H9 (cell line): ENCODE measurements around the gene TYW1. TPM values are rescaled to one million over a fixed set of nuclear protein-coding genes. Genes with fewer than 3 reads are reported as not detected.
"Not testable (repeated sequence)": the region's sequence is repeated elsewhere in the genome, so short reads cannot be mapped to it uniquely, and the experiment has no call there.

Experiments
- DNase-seq: peaks from one replicate; pipeline ENCODE4 v3.0.0-alpha.2; 2017
- H2AFZ ChIP-seq: one replicate; pipeline ENCODE4 v1.6.1; 2013; ENCODE audit warnings: mild to moderate bottlenecking, low read length, control low read depth, moderate library complexity
- H2AK5ac ChIP-seq: 2 replicates; pipeline ENCODE4 v1.6.1; 2013; ENCODE audit warnings: low read length, control low read depth, mixed read lengths; ENCODE audit not compliant: insufficient read length
- H2BK120ac ChIP-seq: one replicate; pipeline ENCODE4 v1.6.1; 2013; ENCODE audit warnings: low read depth, mild to moderate bottlenecking, low read length, control low read depth, inconsistent platforms; ENCODE audit not compliant: poor library complexity, severe bottlenecking
- H2BK12ac ChIP-seq: 2 replicates; pipeline ENCODE4 v1.6.1; 2013; ENCODE audit warnings: low read length, control low read depth, mixed read lengths, low read depth; ENCODE audit not compliant: insufficient read length
- H2BK15ac ChIP-seq: 2 replicates; pipeline ENCODE4 v1.6.1; 2013; ENCODE audit warnings: low read depth, low read length, control low read depth
- H2BK20ac ChIP-seq: one replicate; pipeline ENCODE4 v1.6.1; 2013; ENCODE audit warnings: low read depth, mild to moderate bottlenecking, low read length, control low read depth, inconsistent platforms; ENCODE audit not compliant: poor library complexity, severe bottlenecking
- H2BK5ac ChIP-seq: 2 replicates; pipeline ENCODE4 v1.6.1; 2013; ENCODE audit warnings: low read length, control low read depth, mixed read lengths; ENCODE audit not compliant: insufficient read length
- H3K14ac ChIP-seq: 2 replicates; pipeline ENCODE4 v1.6.1; 2013; ENCODE audit warnings: low read length, control low read depth; ENCODE audit not compliant: insufficient read depth
- H3K18ac ChIP-seq: 2 replicates; pipeline ENCODE4 v1.6.1; 2013; ENCODE audit warnings: low read depth, mild to moderate bottlenecking, mixed read lengths, low read length, control low read depth; ENCODE audit not compliant: insufficient read length
- H3K23ac ChIP-seq: 2 replicates; pipeline ENCODE4 v1.6.1; 2013; ENCODE audit warnings: low read length, control low read depth, mixed read lengths, low read depth; ENCODE audit not compliant: insufficient read length
- H3K23me2 ChIP-seq: 2 replicates; pipeline ENCODE4 v1.6.1; 2013; ENCODE audit warnings: low read depth, mild to moderate bottlenecking, mixed read lengths, low read length, control low read depth; ENCODE audit not compliant: insufficient read length, poor library complexity, severe bottlenecking
- H3K27ac ChIP-seq: 2 replicates; pipeline ENCODE4 v1.5.1; 2013; ENCODE audit warnings: low read length, control low read depth, mixed read lengths, low read depth; ENCODE audit not compliant: insufficient read length
- H3K27me3 ChIP-seq: 2 replicates; pipeline ENCODE4 v1.6.1; 2013; ENCODE audit warnings: low read length, control low read depth, inconsistent platforms; ENCODE audit not compliant: insufficient read depth
- H3K4ac ChIP-seq: 2 replicates; pipeline ENCODE4 v1.6.1; 2013; ENCODE audit warnings: low read depth, mild to moderate bottlenecking, control low read depth, inconsistent platforms, low read length, moderate library complexity
- H3K4me1 ChIP-seq: 2 replicates; pipeline ENCODE4 v1.6.1; 2013; ENCODE audit warnings: low read length, control low read depth, inconsistent platforms; ENCODE audit not compliant: insufficient read depth
- H3K4me2 ChIP-seq: 2 replicates; pipeline ENCODE4 v1.6.1; 2013; ENCODE audit warnings: low read length, control low read depth, mixed read lengths; ENCODE audit not compliant: insufficient read length, insufficient read depth
- H3K56ac ChIP-seq: 2 replicates; pipeline ENCODE4 v1.6.1; 2013; ENCODE audit warnings: low read depth, mild to moderate bottlenecking, mixed read lengths, low read length, control low read depth; ENCODE audit not compliant: insufficient read length
- H3K79me1 ChIP-seq: 2 replicates; pipeline ENCODE4 v1.6.1; 2013; ENCODE audit warnings: low read depth, mild to moderate bottlenecking, moderate library complexity, low read length, control low read depth, inconsistent platforms; ENCODE audit not compliant: insufficient read depth, poor library complexity, severe bottlenecking
- H3K79me2 ChIP-seq: 2 replicates; pipeline ENCODE4 v1.6.1; 2013; ENCODE audit warnings: low read length, control low read depth, inconsistent platforms; ENCODE audit not compliant: insufficient read depth
- H3K9ac ChIP-seq: 2 replicates; pipeline ENCODE4 v1.6.1; 2013; ENCODE audit warnings: low read length, control low read depth, mixed read lengths; ENCODE audit not compliant: insufficient read length; ENCODE audit errors: extremely low read depth
- H3K9me3 ChIP-seq: one replicate; pipeline ENCODE4 v1.6.1; 2013; ENCODE audit warnings: low read depth, low read length, inconsistent platforms; ENCODE audit not compliant: control insufficient read depth
- H3T11ph ChIP-seq: one replicate; pipeline ENCODE4 v1.6.1; 2013; ENCODE audit warnings: mild to moderate bottlenecking, low read length, control low read depth, inconsistent platforms
- H4K20me1 ChIP-seq: one replicate; pipeline ENCODE4 v1.6.1; 2013; ENCODE audit not compliant: control insufficient read depth, insufficient read length, insufficient read depth
- H4K5ac ChIP-seq: 2 replicates; pipeline ENCODE4 v1.6.1; 2013; ENCODE audit warnings: low read depth, mild to moderate bottlenecking, mixed read lengths, low read length, control low read depth; ENCODE audit not compliant: insufficient read length
- H4K8ac ChIP-seq: replicated peaks from 2 replicates; pipeline ENCODE4 v1.6.1; 2013; ENCODE audit warnings: low read length, control low read depth, mixed read lengths, low read depth; ENCODE audit not compliant: insufficient read length
- H4K91ac ChIP-seq: 2 replicates; pipeline ENCODE4 v1.6.1; 2013; ENCODE audit warnings: low read depth, mild to moderate bottlenecking, moderate library complexity, mixed read lengths, low read length, control low read depth; ENCODE audit not compliant: insufficient read length
- H3K27ac Mint-ChIP-seq, 3 experiments: 2 replicates in 2 of 3; 3 replicates in 1 of 3; pipeline ENCODE4 v1.8.0; 2020 to 2021; ENCODE audit warnings: mixed read lengths in 3 of 3, mild to moderate bottlenecking in 1 of 3, moderate library complexity in 1 of 3
- H3K27me3 Mint-ChIP-seq: 2 replicates; pipeline ENCODE4 v1.8.0; 2021; ENCODE audit warnings: low read depth, mild to moderate bottlenecking, moderate library complexity, mixed read lengths
- H3K36me3 Mint-ChIP-seq, 3 experiments: 2 replicates in 2 of 3; 3 replicates in 1 of 3; pipeline ENCODE4 v1.8.0; 2020 to 2021; ENCODE audit warnings: low read depth in 3 of 3, mixed read lengths in 3 of 3; ENCODE audit not compliant: insufficient read depth in 1 of 3
- H3K4me1 Mint-ChIP-seq, 2 experiments: 2 replicates each; pipeline ENCODE4 v1.8.0; 2020; ENCODE audit warnings: mixed read lengths in 2 of 2
- H3K4me3 Mint-ChIP-seq, 2 experiments: 2 replicates in 1 of 2; 3 replicates in 1 of 2; pipeline ENCODE4 v1.8.0; 2020 to 2021; ENCODE audit warnings: mild to moderate bottlenecking in 2 of 2, mixed read lengths in 2 of 2, moderate library complexity in 1 of 2
- H3K9me3 Mint-ChIP-seq, 2 experiments: 2 replicates in 1 of 2; 3 replicates in 1 of 2; pipeline ENCODE4 v1.8.0; 2020; ENCODE audit warnings: mild to moderate bottlenecking in 2 of 2, mixed read lengths in 2 of 2, moderate library complexity in 1 of 2
- CTCF ChIP-seq: fragments of 200-600 bp; sonication (generic); conservative IDR thresholded peaks from 3 replicates; pipeline ENCODE4 v1.8.0; 2021; ENCODE audit warnings: antibody characterized with exemption, mild to moderate bottlenecking
- WGBS: extraction: QIAGEN DNeasy Blood & Tissue Kit; methylation state at CpG from one replicate; pipeline ENCODE4 v1.1.7; 2013; ENCODE audit warnings: missing lambda C conversion rate, low lambda C conversion rate, mixed read lengths; ENCODE audit not compliant: insufficient read length; ENCODE audit errors: extremely low coverage; 5-methylcytosine and 5-hydroxymethylcytosine counted together
- total RNA-seq: library from RNA; stranded (reverse); gene quantifications from 2 replicates; pipeline ENCODE4 v1.2.1, GENCODE V29; 2021

The TYW1 gene
- total RNA-seq, 1 experiment from 2014 or later: 22.3 TPM

GRCh38 chr7:67056683-67057082, 60.0 kb downstream of the TYW1 start:
- Histone ChIP-seq H2AFZ (no peak overlapping the region), H4K91ac (no peak overlapping the region), H3K23ac (no peak overlapping the region), H3K4me2 (no peak overlapping the region), H2BK20ac (no peak overlapping the region), H3K79me2 (no peaks in the 10 kb centered on the region), H2BK5ac (no peak overlapping the region), H3K27me3 (no peaks in the 10 kb centered on the region), H3K27ac (no peak overlapping the region), H2BK15ac (no peak overlapping the region), H4K8ac (no peak overlapping the region), H4K5ac (no peak overlapping the region), H3K9ac (no peak overlapping the region), H3K56ac (no peak overlapping the region), H3K18ac (no peak overlapping the region), H2BK120ac (no peak overlapping the region), H3K4me1 (no peaks in the 10 kb centered on the region), H4K20me1 (no peaks in the 10 kb centered on the region), H3T11ph (no peak overlapping the region), H3K4ac (no peak overlapping the region), H3K9me3 (no peaks in the 10 kb centered on the region), H3K79me1 (no peaks in the 10 kb centered on the region), H3K23me2 (no peaks in the 10 kb centered on the region), H2BK12ac (no peak overlapping the region), H2AK5ac (no peak overlapping the region), H3K14ac (no peak overlapping the region)
- peaks cover 4 to 29% (median 7%) of the 10 kb centered on the region in 3 experiments; a peak in 6 of 7 replicates for H3K36me3 Mint-ChIP-seq
- WGBS: no CpG with 5 or more reads among the region's 2 CpGs
- H3K27ac Mint-ChIP-seq: no peak overlapping the region
- no peak for TF ChIP-seq CTCF
- no peaks in the 10 kb centered on the region for H3K4me1 Mint-ChIP-seq
- DNase-seq: no peak
- no peaks in the 10 kb centered on the region for H3K9me3 Mint-ChIP-seq
- H3K4me3 Mint-ChIP-seq: no peak overlapping the region
- no peaks in the 10 kb centered on the region for H3K27me3 Mint-ChIP-seq

DNA sequence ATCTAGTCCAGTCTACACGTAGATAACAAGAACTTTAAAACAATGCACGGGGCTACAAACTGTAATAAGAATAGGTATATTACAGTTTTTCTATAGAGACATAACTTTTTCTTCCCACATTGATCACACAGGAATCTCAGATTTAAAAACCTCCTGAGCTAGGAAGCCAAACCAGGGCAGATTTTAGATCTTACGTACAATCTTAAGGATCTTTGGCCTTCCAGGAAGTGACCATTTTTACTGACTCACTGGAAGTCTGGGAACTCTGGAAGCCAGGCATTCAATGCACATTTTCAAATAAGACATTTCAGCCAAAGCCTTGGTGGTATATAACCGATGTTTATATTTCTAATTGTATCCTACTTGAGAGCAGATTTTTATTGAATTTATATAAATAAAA, 64.7 kb downstream of the TYW1 start:
- not testable (repeated sequence) for H2BK20ac ChIP-seq, H2AK5ac ChIP-seq, H2BK15ac ChIP-seq, H2AFZ ChIP-seq, H3K4ac ChIP-seq, H3T11ph ChIP-seq, H2BK5ac ChIP-seq, H4K91ac ChIP-seq, H3K4me1 Mint-ChIP-seq, H3K79me1 ChIP-seq, H3K23ac ChIP-seq, H4K20me1 ChIP-seq, H3K4me2 ChIP-seq, H3K9me3 Mint-ChIP-seq, H2BK12ac ChIP-seq, H3K27ac ChIP-seq, H3K4me3 Mint-ChIP-seq, H3K79me2 ChIP-seq, H3K18ac ChIP-seq, H3K9me3 ChIP-seq, H3K56ac ChIP-seq, H3K27ac Mint-ChIP-seq, H3K9ac ChIP-seq, H3K14ac ChIP-seq, H3K27me3 ChIP-seq, H4K8ac ChIP-seq, H3K27me3 Mint-ChIP-seq, DNase-seq, H3K4me1 ChIP-seq, H3K23me2 ChIP-seq, H2BK120ac ChIP-seq, H4K5ac ChIP-seq
- no CpG with 5 or more reads among the region's 4 CpGs for WGBS
- H3K36me3 Mint-ChIP-seq: peaks cover 8 to 37% (median 15%) of the 10 kb centered on the region in 3 experiments
